GM12892 (cell line): ENCODE measurements around the gene SHANK1.

ENCODE experiments used
- POLR2A ChIP-seq: IDR thresholded peaks from 2 replicates; pipeline ENCODE4 v1.6.1; 2011; ENCODE audit warnings: low read depth, low read length, control low read depth
- POLR2AphosphoS5 ChIP-seq: IDR thresholded peaks from 2 replicates; pipeline ENCODE4 v1.6.1; 2011; ENCODE audit warnings: low read depth, low read length, control low read depth
- TAF1 ChIP-seq: IDR thresholded peaks from 2 replicates; pipeline ENCODE4 v1.6.1; 2011; ENCODE audit warnings: low read depth, mild to moderate bottlenecking, control low read depth, low read length, borderline replicate concordance

DNA sequence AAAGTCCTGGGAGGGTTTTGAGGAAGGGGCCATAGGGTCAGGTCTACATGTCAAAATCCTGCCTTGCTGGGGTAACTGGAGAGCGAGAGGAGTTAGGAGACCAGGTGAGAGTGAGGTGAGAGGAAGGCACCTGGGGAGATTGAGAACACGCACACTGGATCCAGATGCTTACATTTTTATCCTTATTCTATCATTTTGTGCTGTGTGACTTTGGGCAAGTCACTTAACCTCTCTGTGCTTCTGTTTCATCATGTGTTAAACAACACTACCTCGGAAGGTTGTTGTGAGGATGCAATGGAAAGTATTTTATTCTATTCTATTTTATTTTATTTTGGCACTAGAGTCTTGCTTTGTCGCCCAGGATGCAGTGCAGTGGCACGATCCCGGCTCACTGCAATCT, 66.9 kb downstream of the SHANK1 start:
- no peak for TF ChIP-seq POLR2AphosphoS5
- TF ChIP-seq TAF1: no peak
- TF ChIP-seq POLR2A: no peak
